ENCODE data around the gene TIAM2. TPM values are rescaled to one million over a fixed set of nuclear protein-coding genes. Genes with fewer than 3 reads are reported as not detected.
"Not testable (repeated sequence)": the region's sequence is repeated elsewhere in the genome, so short reads cannot be mapped to it uniquely, and the experiment has no call there.

TIAM2 gene
- polyA plus RNA-seq, 3 donors, result 16.8 to 19.2 (median 19.0) TPM

DNA sequence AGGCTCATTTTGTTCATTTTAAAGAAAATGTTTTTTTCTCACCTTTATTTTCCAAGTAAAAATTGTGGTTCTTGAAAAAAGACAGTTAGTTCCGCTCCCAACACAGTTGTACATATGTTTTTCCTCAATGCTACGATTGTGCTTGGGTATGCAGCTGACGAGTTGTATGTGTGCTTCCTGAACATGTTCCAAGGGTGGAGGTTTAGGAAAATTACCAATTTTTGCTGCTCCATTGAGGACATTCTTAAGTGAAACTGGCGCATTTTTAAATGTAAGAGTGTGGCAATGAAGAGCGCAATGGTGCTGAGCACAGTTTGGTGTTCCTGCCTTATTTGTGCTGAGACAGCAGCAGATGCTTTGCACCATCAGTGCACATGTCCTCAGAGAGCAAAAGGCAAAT lies 198.4 kb downstream of the TIAM2 start:
- DNase-seq, result no peak

DNA sequence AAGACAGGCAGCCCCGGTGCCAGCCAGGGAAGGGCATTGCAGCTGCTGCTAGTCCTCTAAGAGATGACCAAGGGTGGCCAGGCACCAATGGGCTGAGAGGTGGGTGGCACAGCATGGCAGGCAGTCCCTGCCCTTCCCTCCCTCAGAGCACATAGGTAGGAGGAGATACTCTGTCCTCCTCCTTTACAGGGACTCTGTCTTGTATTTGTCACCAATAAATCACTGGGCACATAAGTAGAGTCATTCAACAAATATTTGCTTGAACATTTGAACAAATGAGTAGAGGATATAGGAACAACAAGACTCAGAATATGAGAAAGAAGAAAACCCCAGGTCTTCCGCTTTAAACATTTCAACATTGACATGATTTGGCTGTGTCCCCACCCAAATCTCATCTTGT lies 199.3 kb downstream of the TIAM2 start:
- DNase-seq, result no peak

DNA sequence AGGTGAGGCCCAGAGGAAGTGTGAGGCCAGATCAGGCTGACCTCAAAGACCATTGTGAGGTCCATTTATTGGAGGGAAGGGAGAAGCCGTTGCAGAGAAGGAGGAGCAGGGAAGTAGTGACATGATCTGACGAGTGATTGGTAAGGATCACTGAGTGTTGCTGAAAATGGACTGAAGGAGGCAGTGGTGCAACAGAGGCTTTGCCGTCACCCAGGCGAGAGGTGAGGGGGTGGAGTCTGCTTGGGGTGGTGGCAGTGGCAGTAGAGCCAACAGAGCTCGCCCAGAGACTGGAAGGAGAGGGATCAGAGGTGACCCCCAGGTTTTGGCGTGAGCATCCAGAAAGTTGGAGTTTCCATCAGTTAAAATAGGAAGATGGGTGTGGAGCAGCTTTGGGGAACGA lies 200.8 kb downstream of the TIAM2 start:
- no peak for DNase-seq

DNA sequence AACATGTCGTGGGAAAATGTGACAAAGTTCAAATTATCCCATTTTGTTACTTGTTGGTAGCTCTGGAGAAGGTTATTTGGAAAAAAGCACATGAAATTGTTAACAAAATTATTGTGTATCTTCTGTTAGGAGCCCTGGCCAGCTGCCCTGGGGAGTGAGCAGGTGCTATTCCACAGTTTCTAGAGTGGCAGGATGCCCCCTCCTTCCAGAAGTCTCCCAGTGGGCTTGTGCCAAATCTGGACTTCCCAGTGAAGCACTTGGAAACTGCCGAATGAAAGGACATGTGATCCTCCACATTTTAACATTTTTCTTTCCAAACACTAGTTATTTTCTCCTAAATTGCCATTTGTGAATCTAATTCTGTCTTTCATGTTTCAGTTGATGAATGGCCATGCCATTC lies 201.8 kb downstream of the TIAM2 start:
- DNase-seq, result no peak

DNA sequence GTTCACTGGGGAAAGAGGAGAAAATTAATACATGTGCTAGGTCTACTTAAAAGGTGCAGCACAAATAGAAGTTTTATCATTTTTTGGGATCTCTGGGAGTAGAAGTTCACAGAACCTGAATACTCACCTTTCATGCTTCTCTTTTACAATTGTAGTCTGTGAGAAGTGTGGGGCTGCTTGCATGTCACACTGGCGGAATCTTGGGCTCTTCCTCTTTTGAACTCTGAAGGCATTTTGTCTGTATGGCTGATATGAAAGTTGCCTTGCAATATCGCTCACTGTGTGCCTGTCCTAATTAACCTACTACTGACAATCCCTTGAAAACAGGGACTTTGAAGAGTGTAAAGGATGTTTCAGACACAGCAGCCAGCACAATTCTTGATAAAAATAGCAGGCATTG lies 202.8 kb downstream of the TIAM2 start:
- DNase-seq, result no peak

DNA sequence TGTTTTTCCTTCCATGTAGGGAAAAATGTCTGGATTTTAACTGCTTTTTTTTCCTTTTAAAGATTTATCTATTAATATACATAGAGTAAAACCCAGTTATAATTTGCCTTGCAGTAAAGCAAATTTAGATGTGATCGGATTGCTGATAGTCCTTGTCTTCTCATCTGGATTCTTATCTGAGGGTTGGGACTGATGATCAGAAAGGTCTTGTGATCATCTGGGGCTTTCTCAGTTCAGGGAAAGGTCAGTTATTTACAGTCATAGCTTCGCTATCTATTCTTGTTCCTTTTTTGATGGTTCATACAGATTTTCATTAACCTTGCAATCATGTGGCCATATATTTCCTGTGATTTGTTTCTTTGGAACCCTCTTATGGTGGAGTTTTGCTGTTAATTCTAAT lies 204.9 kb downstream of the TIAM2 start:
- DNase-seq, result no peak

DNA sequence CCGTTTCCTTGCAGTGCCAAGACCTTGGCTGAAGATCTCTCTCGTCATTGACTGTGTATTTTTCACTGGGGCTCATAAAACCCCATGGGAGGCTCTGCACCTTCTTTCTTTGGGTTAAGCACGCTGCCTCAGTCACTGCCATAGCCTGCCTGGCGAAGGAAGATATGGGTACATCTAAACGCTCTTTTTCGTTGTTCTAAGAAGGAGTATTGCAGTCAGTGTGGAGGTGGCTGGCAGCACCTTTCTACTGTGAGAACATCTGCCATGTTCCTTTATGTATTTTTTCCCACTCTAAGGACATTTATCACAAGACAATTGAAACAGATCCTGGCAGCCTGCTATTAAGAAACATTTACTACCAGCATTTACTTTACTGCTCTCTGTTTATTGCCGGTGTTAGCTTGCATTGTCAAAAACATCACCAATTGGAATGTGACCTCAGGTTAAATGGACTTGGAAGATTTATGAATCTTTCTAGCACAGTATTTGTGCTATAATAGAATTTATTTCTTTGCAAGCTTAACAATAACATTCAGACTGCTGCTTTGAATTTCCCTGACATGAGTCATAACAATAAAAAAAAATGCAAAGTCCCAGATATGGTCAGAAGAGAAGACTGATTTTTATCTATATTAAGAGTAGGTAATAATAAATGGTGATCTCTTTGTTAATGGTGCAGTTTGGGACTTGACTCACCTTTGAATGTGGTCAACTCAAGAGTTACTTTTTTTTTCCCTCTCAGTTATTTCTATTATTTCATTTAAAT lies 206.5 kb downstream of the TIAM2 start:
- DNase-seq, result peak; percentile 42

DNA sequence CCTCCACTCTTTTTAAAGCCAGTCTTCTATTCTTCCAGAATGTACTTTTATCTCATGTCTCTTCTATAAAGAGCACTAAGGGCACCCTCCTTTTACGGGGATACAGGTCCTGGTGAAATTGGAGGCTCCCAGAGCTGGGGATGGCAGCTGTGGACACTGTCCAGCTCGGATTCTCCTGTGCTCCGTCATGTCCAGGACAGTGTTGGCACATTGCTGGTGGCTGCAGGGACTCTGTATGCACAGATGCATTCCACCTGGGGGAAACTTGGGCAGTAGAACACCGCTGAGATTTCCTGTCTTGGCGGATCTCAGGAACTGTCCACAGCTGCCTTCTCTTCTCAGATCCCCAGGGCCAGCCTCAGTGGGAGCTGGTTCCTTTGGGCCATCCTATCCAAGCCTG lies 212.1 kb downstream of the TIAM2 start:
- DNase-seq, result no peak

DNA sequence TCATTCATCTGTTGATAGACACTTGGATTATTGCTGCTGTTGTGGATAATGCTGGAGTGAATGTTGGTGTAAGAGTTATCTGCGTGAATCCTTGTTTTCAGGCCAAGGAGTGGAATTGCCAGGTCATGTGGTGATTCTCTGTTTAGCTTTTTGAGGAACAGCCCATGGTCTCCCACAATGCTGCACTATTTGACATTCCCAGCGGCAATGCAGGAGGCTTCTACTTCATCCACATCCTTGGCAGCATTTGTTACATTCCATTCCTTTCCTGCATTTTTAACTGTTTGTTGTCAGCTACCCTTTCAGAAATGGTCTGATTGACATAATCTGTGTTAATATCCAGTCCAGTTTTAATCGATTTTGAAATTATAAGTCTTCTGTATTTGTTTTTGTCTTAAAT lies 217.0 kb downstream of the TIAM2 start:
- DNase-seq, result no peak

DNA sequence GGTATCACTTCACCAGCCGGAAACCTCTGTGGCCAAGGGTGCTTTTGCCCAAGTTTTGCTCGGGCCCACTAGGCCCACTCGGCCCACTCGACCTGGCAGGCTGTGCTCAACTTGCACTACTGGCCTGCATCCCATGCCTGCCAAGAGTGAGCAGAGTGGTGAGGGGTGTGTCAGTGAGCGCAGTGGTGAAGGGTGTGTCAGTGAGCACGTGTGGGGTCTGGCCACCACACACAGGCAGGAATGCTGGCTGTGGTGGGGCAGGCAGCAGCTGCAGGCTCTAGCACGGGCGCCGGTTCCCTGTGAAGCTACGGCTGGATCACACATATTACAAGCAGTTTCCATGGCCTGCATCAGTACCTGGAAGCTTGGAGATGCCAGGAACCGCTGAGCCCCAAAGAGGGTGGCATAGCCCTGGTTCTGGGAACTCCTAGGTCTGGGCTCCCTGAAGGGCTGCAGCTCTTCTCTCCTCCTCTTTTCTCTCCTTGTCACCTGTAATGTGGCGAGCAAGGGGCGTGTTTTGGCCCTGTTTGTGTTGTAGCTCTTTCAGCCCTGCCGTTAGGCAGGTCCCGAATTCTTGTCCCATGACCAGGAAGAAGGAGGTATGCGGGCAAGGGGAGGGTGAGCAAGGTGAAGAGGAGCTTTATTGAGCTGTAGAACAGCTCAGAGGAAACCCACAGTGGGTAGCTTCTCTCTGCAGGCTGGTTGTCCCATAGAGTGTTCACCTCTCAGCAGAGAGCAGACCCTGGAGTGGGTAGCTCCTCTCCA lies 217.7 kb downstream of the TIAM2 start:
- no peak for DNase-seq

DNA sequence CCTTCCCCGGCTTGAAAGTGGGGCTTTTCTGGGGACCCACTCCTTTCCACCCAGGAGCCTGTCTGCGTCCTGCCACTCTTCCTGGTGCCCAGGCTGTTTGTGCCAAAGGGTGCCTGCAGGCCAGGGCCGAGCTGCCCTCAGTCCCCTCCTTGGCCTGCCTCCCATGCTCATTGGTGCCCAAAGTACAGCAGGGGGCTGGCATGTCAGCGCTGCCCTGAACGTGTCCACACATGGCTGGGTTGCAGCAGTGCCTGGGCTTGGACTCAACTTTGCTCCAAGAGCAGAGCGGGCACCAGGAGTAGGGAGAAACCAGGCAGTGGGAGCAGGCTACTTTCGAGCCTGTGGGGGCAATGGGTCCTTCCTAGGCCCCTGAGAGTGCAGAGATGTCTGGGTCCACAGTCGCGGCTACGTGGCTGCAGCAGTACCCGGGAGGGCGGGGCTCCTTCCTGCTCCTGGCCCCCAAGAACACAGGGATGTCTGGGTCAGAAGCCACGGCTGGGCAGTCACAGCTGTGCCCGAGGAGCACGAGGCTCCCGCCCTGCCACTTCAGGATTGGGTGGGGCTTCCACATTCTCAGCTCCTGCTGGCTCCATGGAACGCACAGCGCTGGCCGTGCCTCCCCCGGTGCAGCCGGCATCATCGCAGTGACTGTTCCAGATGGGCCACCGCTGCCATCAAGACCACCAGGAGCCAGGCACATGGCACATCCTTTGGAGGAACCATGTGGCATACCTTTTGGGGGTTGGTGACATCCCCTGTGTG lies 218.7 kb downstream of the TIAM2 start:
- no peak for DNase-seq

DNA sequence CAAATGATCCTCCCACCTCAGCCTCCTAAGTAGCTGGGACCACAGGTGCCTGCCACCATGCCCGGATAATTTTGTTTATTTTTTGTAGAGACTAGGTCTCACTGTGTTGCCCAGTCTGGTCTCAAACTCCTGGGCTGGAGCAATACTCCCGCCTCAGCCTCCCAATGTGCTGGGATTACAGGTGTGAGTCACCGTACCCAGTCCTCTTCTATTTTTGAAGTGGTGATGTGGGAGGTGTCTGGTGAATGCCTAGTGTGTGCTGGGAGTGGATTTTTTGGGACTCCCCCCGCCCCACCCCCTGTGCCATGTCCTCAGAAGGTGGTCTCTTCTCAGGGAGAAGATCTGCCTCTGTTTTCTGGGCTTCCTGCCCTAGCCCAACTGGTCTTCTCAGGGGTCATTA lies 220.8 kb downstream of the TIAM2 start:
- no peak for DNase-seq

DNA sequence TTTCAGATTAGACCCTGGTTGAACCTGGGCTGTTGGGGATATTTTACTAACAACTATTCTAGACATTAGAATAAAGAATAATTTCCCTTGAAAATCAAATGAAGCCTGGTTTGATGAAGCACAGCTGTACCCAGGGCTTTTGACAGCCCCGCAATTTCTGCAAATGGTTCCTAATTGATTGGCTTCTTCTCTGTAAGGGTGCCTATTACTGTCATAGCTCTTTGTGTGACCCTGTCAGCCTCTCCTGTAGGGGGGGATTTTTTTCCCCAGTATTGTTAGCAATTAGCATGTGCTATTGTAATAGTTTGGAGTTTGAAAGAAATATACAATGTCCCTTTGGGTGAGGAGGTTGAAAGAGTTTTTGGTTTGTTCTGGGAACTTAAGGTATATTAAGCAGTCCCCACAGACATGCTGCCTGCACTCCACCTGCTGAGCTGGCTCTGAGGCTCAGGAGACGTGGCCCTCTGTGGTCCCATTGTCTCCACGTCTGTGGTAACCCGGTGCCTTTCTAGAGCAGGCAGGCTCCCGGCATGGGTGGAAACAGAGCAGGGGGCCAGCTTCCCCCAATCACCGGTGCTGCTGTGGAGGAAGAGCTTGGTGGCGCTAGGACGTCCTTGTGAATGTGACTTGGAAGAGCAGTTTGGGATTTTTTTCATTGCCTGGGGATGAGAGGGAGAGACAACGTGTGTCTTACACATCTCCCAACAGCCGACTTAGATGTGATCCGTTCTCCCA lies 221.4 kb downstream of the TIAM2 start:
- DNase-seq, result no peak

DNA sequence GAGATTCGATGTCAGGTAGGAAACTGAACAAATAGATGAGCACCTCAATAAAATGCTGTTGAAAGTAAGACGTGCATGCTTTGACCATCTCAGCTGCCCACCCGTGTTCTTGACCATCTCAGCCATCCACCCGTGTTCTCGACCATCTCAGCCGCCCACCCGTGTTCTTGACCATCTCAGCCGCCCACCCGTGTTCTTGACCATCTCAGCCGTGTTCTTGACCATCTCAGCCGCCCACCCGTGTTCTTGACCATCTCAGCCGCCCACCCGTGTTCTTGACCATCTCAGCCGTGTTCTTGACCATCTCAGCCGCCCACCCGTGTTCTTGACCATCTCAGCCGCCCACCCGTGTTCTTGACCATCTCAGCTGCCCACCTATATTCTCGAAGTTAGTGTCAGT lies 223.6 kb downstream of the TIAM2 start:
- not testable (repeated sequence) for DNase-seq

DNA sequence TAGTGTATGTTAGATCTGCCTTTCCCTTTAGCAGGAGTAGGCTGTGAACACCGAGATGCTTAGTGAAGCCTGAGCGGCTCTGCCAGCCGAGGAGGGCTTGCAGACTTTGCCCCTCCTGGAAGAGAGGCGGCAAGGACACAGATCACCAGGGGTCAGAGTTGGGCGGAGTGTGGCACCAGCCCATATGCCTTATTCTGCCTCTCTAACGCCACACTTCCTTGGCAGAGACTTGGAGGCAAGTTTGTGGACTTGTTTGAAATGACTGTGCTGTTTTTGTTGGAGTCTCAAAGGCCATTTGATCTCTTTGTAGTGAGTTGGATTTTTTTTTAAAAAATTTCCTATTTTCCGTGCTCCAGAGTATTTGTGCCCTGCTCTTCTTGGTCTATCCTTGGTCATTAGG lies 224.2 kb downstream of the TIAM2 start:
- DNase-seq, result no peak

DNA sequence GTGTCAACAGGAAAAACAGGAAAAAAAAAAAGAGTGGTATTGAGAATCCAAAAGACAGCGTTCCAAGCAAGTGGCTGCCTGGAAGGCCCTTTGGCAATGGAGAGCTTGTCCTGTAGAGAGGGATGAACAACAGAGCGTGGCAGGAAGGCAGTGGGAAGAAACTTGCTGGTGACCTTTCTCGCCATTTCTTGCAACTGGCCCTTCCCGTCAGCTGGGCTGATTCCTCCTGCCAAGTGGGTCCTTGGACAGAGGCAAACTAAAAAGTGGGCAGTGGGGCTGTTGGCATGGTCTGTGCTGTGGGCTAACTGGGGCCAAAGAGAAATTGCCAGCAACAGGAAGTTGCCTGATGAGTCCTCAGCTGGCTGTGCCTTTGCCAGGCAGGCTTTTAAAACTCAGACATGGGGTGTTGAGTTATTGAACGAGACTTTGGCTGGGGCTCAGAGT lies 224.8 kb downstream of the TIAM2 start:
- DNase-seq, result no peak

DNA sequence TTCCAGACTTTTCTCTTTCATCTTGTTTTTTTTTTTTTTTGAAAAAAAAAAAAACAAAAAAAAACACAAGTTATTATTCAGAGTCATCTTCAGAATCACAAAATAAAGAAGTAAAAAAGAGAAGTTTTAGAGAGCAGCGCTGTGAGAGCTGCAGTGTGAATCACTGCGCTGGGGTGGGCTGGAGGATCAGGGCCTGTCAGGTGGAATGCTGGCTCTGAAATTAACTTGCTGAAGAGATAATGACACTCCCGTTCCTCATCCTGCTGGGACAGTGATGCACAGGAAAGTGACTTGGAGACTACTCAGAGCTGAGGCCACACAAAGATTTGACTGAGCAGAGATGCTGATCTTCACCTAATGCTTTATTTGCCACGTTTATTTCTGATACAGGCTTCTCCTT lies 226.0 kb downstream of the TIAM2 start:
- DNase-seq, result no peak

DNA sequence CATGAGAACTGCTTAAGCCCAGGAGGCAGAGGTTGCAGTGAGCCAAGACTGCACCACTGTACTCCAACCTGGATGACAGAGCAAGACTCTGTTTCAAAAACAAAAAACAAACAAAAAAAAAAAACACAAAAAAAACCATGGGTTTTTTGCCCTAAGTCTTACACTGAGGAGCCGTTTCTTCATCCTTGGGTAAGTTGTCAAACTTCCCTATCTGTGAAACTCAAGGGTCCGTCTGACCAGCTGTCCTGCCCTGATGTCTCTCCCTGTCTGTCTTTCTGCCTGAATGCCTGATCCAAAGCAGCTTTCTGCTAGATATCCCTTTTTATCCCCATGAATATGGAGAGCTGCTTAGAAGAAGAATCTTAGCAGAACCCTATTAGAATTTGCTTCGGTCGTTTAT lies 227.4 kb downstream of the TIAM2 start:
- no peak for DNase-seq

DNA sequence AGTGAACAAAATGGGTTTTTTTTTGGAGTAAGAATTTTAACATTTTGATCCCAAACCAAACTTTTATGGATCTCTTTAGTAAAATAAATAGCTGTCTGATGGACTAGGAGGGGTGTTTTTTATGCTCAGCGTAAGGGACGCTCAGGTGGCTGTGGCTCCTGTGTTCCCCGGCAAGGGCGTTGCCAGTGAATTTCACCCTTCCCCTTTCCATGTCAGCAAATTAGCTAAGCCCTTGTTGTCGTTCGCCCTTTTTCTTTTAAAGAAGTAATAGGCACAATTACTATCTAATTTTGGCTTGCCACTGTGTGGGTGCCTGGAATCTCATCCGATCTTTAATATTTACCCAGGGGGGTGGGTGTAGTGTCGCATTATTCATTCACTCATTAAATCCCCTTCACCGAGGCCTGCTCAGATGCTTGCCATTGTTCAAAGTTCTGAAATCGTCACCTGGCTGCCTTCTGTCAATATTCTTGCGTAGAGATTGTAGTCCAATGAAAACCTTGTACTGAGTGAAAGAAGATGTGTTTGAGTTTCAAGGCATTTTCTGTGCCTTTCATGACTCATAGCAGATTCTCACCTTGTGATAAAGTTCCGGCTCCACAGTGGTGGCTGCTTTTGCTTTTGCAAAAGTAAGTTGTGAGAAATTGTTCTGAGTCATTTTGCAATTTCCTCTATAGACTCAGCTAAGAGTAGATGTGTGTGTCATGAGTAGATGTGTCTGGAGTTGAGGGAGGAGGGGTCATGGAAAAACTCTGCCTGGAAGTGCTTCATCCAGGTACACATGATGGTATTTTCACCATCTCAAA lies 228.7 kb downstream of the TIAM2 start:
- no peak for DNase-seq

DNA sequence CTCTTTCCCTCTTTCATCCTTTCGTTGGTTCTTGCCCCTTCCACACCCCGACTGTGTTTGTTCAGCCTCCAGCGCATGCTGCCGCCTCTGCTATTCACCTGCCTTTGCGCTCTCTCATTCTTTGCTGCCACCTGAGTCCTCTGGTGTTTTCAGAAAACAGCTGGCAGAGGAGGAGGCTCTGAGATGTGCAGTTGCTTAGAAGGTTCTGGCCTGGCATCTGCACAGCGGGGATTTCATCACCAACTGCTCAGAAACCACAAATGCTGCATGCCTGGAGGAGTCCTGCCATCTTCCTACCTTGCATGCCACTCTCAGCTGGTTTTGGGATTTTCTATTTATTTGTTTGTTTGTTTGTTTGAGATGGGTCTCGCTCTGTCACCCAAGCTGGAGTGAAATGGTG lies 229.5 kb downstream of the TIAM2 start:
- DNase-seq, result no peak

DNA sequence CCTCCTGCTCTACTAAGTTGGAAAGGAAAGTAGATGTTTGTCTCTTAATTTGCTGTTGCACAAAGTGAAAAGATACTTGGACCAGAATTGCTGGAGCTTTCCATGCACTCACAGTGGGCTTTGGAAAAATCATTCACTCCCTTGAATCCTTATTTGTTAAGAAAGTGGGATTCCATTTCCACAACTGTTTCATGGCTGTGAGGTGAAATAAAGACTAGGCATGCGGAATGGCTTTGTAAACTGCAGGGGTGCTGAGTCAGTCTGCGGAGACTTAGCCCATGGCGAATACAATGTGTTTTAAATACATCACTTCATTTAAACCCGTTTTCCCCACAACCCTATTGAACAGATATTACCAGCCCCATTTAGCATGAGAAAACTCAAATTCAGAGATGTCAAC lies 231.9 kb downstream of the TIAM2 start:
- no peak for DNase-seq

Data from renal pelvis (tissue), 4 donors.